Cardiac ventricle fibroblast (primary cell): ENCODE measurements around the gene CHTF8. TPM values are rescaled to one million over a fixed set of nuclear protein-coding genes. Genes with fewer than 3 reads are reported as not detected.

ENCODE experiments used
- total RNA-seq: library from RNA; depleted of rRNA; stranded (reverse); fragments of >200 nt; gene quantifications from 2 replicates; pipeline ENCODE4 v1.2.3, GENCODE V29; 2015

Gene CHTF8, protein sequence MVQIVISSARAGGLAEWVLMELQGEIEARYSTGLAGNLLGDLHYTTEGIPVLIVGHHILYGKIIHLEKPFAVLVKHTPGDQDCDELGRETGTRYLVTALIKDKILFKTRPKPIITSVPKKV
- 79.6 and 84.0 TPM in 2 replicates for total RNA-seq

GRCh38 chr16:69132424-69133252, at the start of gene CHTF8, which contains the start of gene UTP4:
Gene CHTF8, minus strand, starts transcription at chr16:69132588. Its CDS starts 11,130 bp downstream, at chr16:69121458.
Gene UTP4, plus strand, starts transcription at chr16:69132649. Its CDS starts 811 bp downstream, at chr16:69133460.

GRCh38 chr16:69105501-69106361, 26.7 kb downstream of the CHTF8 start, which contains the start of gene HAS3:
Gene HAS3, plus strand, starts transcription at chr16:69105653. Its CDS starts 3,743 bp downstream, at chr16:69109396.

Other genes starting within 250 kb of the CHTF8 start
- gene HAS3, start 26.9 kb downstream of the CHTF8 start, total RNA-seq = 0.05 TPM in 1 of 2 replicates, not detected in the other
- 19.3 and 30.2 TPM in 2 replicates for gene UTP4, start 61 bp upstream of the CHTF8 start, total RNA-seq
- 31.5 and 34.5 TPM in 2 replicates for gene SNTB2, start 54.6 kb upstream of the CHTF8 start, total RNA-seq
- gene VPS4A, start 178.8 kb upstream of the CHTF8 start, total RNA-seq = 24.6 and 32.1 TPM in 2 replicates
- gene PDF, start 198.0 kb upstream of the CHTF8 start, total RNA-seq = 14.8 and 17.0 TPM in 2 replicates
- 42.7 and 52.4 TPM in 2 replicates for gene COG8, start 207.0 kb upstream of the CHTF8 start, total RNA-seq
- 13.4 and 18.2 TPM in 2 replicates for gene NIP7, start 207.2 kb upstream of the CHTF8 start, total RNA-seq
- not detected in 2 replicates for gene TMED6, start 219.2 kb upstream of the CHTF8 start, total RNA-seq